HG03558 (cell line): ENCODE data around the gene MYBPC3.

ENCODE experiments used
- ATAC-seq: cut with Tn5 transposase; IDR thresholded peaks from one replicate; pipeline ENCODE4 v1.9.1; 2021; ENCODE audit warnings: moderate number of reproducible peaks; ENCODE audit not compliant: unreplicated experiment; ENCODE audit errors: extremely low read depth

Gene MYBPC3

DNA sequence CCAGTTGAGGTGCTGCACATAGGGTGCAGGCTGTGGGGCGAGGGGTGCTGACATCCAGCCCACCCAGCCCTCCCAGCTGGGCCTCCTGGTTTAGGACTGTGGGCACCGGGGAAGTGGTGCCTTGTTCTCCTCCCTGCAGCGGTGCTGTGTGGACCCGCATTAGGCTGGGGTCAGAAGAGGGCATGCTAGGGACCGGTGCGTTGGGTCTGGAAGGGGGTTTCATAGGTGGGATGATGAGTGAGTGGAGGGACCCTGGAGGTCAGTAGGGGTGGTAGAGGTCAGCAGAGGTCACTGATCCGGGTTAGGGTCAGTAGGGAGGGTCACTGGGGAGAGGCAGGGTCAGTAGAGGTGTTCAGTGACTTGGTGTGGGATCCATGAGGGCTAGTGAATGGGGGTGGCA lies 6.7 kb upstream of the MYBPC3 start:
- no peak for ATAC-seq

DNA sequence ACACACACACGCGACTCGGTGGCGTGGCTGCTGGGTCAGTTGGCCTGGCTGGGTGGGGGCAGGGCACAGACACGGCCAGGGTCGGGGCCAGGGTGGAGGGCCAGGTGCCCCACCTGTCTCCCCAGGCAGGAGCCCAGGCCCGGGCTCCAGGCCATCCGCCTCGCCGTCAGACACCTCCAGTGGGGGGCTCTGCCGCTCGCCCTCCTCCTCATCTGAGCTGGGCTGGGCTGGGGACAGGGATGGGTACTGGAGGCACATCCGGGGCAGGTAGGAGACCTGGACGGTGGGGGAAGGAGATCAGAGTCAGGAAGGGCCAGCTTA lies 6.2 kb upstream of the MYBPC3 start:
- no peak for ATAC-seq

- no peak for ATAC-seq
These were observed 5.7 kb upstream of the MYBPC3 start for GRCh38 chr11:47357985-47358730.

DNA sequence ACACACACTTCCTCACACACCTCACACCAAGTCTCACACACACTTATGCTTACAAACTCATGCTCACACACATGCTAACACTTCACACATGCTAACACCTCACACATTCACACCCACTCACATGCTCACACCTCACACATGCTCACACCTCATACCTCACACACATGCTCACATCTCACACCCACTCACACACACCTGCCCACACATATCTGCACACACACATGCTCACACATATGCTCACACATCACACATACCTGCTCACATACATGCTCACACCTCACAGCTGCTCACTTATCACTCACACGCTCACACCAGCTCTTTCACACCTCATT lies 4.5 kb upstream of the MYBPC3 start:
- ATAC-seq: no peak

DNA sequence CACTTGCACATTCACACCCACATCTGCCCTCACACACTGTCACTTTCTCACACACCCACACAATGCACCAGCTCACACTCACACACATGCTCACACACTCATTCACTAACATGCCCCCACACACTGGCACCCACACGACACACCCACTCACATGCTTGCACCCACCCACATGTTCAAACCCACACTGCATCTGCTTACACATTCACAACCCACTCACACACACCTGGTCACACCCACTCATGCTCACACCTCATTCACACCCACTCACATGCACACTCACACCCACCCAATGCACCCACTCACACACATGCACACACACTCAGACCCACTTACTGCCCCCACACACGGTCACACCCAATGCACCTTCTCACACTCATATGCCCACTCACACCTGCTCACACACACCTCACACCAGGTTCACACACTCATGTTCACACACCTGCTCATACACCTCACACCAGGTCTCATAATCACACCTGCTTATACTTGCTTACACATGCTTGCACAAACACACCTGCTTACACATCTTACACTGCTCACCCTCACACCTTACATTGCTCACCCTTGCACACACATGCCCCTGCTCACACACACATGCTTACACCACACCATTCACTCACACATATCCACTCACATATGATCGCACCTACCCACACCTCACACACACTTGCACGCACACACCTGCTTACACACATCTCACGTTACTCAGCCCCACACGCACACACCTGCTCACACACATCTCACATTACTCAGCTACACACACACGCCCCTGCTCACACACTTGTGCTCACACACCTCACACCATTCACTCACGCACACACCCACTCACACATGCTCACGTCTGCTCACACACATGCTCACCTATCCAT lies 3.9 kb upstream of the MYBPC3 start:
- ATAC-seq: no peak

GRCh38 chr11:47355283-47356128 lies 3.0 kb upstream of the MYBPC3 start:
- ATAC-seq: no peak

DNA sequence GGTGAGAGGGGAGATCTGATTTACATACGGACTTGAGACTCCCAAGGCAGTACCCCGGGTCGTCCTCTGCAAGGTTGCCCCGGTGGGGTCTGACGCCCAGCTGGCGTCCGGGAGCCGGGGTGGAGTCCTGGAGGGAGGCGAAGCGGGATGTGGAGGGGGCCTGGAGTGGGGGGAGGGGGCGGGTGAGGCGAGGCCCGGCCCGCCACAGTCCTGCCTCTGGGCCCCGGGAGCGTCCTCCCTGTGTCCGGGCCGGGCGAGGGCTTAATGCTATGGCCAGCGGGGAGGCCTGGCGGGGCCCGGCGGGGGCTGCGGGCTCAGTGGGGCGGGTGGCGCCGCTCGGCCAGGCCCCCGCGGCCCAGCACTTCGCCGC lies 2.4 kb upstream of the MYBPC3 start:
- no peak for ATAC-seq

GRCh38 chr11:47353978-47354774 lies 1.7 kb upstream of the MYBPC3 start:
- no peak for ATAC-seq

DNA sequence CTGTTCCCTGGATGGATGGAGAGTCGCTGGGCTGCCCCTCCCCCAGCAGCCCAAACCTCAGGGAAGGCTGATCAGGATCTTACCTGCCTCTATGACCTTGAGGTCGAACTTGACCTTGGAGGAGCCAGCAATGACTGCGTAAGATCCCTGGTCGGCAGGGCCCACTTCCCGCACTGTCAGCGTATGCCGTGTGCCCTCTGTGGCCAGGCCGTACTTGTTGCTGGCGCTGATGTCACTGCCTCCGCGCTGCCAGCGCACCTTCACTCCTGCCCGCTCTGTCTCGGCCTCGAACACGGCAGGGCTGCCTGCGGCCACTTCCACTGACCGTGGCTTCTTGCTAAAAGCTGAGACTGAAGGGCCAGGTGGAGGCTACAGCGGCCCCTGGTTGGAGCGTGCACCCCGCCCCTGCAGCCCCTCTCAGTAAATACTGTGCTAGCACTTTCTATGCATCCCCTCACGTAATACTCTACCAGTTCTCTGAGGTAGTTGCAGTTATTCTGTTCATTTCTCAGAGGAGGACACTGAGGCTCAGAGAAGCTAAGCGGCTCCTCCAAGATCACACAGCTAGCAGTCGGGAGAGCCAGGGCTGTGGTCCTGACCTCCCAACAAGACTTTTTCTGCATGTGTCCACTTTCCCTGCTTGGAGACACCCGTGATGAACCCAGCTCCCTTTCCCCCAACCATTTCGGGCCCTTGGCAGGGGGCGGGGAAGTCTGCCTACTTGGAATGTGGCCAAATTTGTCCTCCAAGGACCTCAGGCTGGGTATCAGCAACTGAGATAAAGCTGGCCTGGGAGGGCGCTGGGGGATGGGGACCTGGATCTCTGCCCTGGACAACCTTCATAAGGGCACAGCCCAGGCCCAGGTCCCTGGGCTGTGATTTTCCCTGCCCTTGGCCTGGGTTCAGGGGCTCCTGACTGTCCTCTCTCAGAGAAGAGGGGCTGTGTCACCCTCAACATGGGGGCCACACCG lies 1.1 kb downstream of the MYBPC3 start:
- no peak for ATAC-seq

DNA sequence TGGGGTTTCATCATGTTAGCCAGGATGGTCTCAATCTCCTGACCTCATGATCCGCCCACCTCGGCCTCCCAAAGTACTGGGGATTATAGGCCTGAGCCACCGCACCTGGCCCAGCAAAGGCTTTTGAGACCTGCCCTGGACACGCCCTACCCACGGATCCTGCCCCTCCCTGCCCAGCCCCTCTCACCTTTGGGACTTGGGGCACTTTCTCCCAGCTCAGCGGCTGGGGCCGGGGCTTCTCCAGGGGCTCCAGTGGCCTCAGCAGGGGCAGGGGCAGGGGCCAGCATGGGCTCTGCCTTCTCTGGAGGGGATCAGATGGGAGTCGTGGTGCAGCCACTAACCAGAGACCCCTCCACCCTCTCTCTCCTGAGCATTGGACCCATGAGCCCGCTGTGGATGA lies 2.2 kb downstream of the MYBPC3 start:
- no peak for ATAC-seq

GRCh38 chr11:47349521-47350095 lies 2.9 kb downstream of the MYBPC3 start:
- no peak for ATAC-seq

GRCh38 chr11:47348859-47349258 lies 3.6 kb downstream of the MYBPC3 start:
- ATAC-seq: no peak

- ATAC-seq: no peak
These were observed 4.2 kb downstream of the MYBPC3 start for GRCh38 chr11:47348131-47348802.

- ATAC-seq: no peak
These were observed 5.4 kb downstream of the MYBPC3 start for GRCh38 chr11:47347137-47347536.

- no peak for ATAC-seq
These were observed 6.5 kb downstream of the MYBPC3 start for GRCh38 chr11:47345890-47346563.

DNA sequence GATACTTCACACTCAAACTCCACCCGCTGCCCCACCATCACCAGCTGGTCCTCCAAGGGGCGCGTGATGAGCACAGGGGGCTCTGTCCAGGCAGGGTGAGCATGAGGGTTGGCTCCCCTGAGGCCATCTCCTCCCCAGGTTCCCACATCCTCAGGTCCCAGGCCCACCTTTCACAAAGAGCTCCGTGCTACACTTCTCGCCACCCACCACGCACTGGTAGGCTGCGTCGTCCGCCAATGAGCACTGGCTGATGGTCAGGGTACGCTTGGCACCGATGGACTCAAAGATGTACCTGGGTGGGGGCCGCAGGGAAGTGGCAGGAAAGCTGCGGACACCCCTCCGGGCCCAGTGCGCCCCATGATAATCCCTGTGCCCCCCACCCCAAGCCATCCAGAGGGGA lies 9.6 kb downstream of the MYBPC3 start:
- no peak for ATAC-seq

DNA sequence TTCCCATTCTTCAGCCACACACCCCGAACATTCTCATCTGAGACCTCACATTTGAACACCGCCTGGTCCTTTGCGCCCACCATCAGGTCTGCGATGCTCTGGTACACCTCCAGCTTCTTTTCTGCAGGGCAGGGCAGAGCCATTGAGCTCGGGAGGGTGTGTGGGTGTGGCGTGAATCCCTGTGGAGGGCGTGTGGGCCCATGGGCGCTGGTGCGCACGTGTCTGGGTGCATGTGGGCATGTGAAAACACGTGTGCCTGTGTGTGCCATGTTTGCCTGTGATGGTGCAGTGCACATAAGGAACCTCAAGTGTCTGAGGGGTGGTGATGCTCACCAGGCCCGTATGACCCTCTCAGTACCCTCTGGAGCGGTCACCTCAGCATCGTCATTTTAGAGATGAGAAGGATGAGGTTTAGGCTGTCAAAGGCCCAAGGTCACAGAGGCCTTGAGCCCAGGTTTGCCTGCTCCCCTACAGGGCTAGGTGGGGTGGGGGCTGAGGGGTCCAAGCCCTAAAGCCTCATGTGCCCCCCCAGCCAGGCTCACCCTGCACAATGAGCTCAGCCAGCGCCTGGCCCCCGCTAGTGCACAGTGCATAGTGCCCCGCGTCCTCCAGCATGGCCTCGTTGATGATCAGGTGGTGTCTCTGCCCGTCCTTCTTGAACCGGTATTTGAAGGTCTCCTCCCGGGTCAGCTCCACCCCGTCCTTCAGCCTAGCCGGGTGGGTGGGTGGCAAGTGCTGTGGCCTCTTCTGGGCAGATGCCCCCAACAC lies 10.3 kb downstream of the MYBPC3 start:
- no peak for ATAC-seq
